AG09319 (cell line): ENCODE measurements around the gene GLDN.

ENCODE experiments used
- DNase-seq: peaks from one replicate; pipeline ENCODE4 v3.0.0-alpha.2; 2010; ENCODE audit warnings: low read depth; ENCODE audit errors: extremely low read depth
- CTCF ChIP-seq: IDR thresholded peaks from 2 replicates; pipeline ENCODE4 v1.5.1; 2011; ENCODE audit warnings: low read depth, mild to moderate bottlenecking, inconsistent platforms, low read length, moderate library complexity

GLDN gene

GRCh38 chr15:51310064-51310463 lies 31.4 kb upstream of the GLDN start:
- TF ChIP-seq CTCF, result no peak
- DNase-seq, result peak; percentile 53

- TF ChIP-seq CTCF, result no peak
- no peak for DNase-seq
These were observed 29.9 kb upstream of the GLDN start for GRCh38 chr15:51311510-51311909.

- peak; percentile 89 for DNase-seq
- no peak for TF ChIP-seq CTCF
These were observed 29.0 kb upstream of the GLDN start for GRCh38 chr15:51312166-51313073.

GRCh38 chr15:51313074-51313393 lies 28.4 kb upstream of the GLDN start:
- no peak for TF ChIP-seq CTCF
- no peak for DNase-seq

- DNase-seq, result no peak
- no peak for TF ChIP-seq CTCF
These were observed 27.7 kb upstream of the GLDN start for GRCh38 chr15:51313644-51314280.

- DNase-seq, result no peak
- no peak for TF ChIP-seq CTCF
These were observed 26.8 kb upstream of the GLDN start for GRCh38 chr15:51314391-51315337.

- DNase-seq, result no peak
- TF ChIP-seq CTCF, result no peak
These were observed 25.7 kb upstream of the GLDN start for GRCh38 chr15:51315726-51316125.
